ENCODE data around the gene MORN1. TPM values are rescaled to one million over a fixed set of nuclear protein-coding genes. Genes with fewer than 3 reads are reported as not detected.

MORN1 gene
- total RNA-seq, 6 experiments from 2014 or later, result 5.3 to 8.9 (median 6.9) TPM

GRCh38 chr1:2395245-2395644 lies 3.9 kb upstream of the MORN1 start:
- peaks cover 5% of the 10 kb centered on the region for H3K27me3 Mint-ChIP-seq (ENCODE audit: insufficient read depth)
- peak overlapping the region; percentile 30; the same call in 1 of the 2 replicates for H3K27ac Mint-ChIP-seq
- peaks cover 43% of the 10 kb centered on the region for H3K36me3 Mint-ChIP-seq (ENCODE audit: low read depth)
- H3K4me3 Mint-ChIP-seq, result no peak overlapping the region
- no peaks in the 10 kb centered on the region for H3K9me3 Mint-ChIP-seq
- no peak for DNase-seq
- H3K4me1 Mint-ChIP-seq (ENCODE audit: low read depth), result peaks cover 31% of the 10 kb centered on the region
- TF ChIP-seq CTCF (IDR thresholded peaks at IDR 0.05), result no peak

- DNase-seq, result no peak
- Mint-ChIP-seq H3K9me3 (no peaks in the 10 kb centered on the region), H3K4me1 (ENCODE audit: low read depth) (peaks cover 36% of the 10 kb centered on the region), H3K36me3 (ENCODE audit: low read depth) (peaks cover 40% of the 10 kb centered on the region), H3K4me3 (peak overlapping the region; percentile 39; the same call in 1 of the 2 replicates), H3K27ac (peak overlapping the region; percentile 30), H3K27me3 (ENCODE audit: insufficient read depth) (peaks cover 5% of the 10 kb centered on the region)
- no peak for TF ChIP-seq CTCF (IDR thresholded peaks at IDR 0.05)
Measured at GRCh38 chr1:2394761-2395160, 3.4 kb upstream of the MORN1 start.

- DNase-seq, result no peak
- H3K27ac Mint-ChIP-seq, result peak overlapping the region; percentile 58; the same call in 1 of the 2 replicates
- H3K27me3 Mint-ChIP-seq (ENCODE audit: insufficient read depth), result peaks cover 5% of the 10 kb centered on the region
- H3K4me3 Mint-ChIP-seq, result peak overlapping the region; percentile 39; the same call in 1 of the 2 replicates
- H3K36me3 Mint-ChIP-seq (ENCODE audit: low read depth), result peaks cover 36% of the 10 kb centered on the region
- TF ChIP-seq CTCF (IDR thresholded peaks at IDR 0.05), result no peak
- no peaks in the 10 kb centered on the region for H3K9me3 Mint-ChIP-seq
- H3K4me1 Mint-ChIP-seq (ENCODE audit: low read depth), result peaks cover 36% of the 10 kb centered on the region
Measured at GRCh38 chr1:2394220-2394619, 2.9 kb upstream of the MORN1 start.

GRCh38 chr1:2393471-2393877 lies 2.1 kb upstream of the MORN1 start:
- DNase-seq, result no peak
- H3K4me3 Mint-ChIP-seq, result peak overlapping the region; percentile 96
- TF ChIP-seq CTCF (IDR thresholded peaks at IDR 0.05), result no peak
- peaks cover 5% of the 10 kb centered on the region for H3K27me3 Mint-ChIP-seq (ENCODE audit: insufficient read depth)
- peaks cover 36% of the 10 kb centered on the region for H3K4me1 Mint-ChIP-seq (ENCODE audit: low read depth)
- H3K9me3 Mint-ChIP-seq, result no peaks in the 10 kb centered on the region
- H3K27ac Mint-ChIP-seq, result peak overlapping the region; percentile 87
- H3K36me3 Mint-ChIP-seq (ENCODE audit: low read depth), result peaks cover 34% of the 10 kb centered on the region

- no peak for TF ChIP-seq CTCF (IDR thresholded peaks at IDR 0.05)
- H3K27me3 Mint-ChIP-seq (ENCODE audit: insufficient read depth), result peaks cover 5% of the 10 kb centered on the region
- H3K27ac Mint-ChIP-seq, result peak overlapping the region; percentile 87
- peaks cover 36% of the 10 kb centered on the region for H3K4me1 Mint-ChIP-seq (ENCODE audit: low read depth)
- H3K36me3 Mint-ChIP-seq (ENCODE audit: low read depth), result peaks cover 34% of the 10 kb centered on the region
- DNase-seq, result no peak
- H3K4me3 Mint-ChIP-seq, result peak overlapping the region; percentile 96
- no peaks in the 10 kb centered on the region for H3K9me3 Mint-ChIP-seq
Measured at GRCh38 chr1:2392686-2393085, 1.3 kb upstream of the MORN1 start.
